CD8-positive, alpha-beta memory T cell (primary cell): ENCODE measurements around the gene GPATCH4. TPM values are rescaled to one million over a fixed set of nuclear protein-coding genes. Genes with fewer than 3 reads are reported as not detected.

Experiments used
- CTCF ChIA-PET: fragments of 350-600 bp; sonication (Branson Sonifier 250); formaldehyde crosslinking; loops from one replicate; lab custom pipeline; 2021; ENCODE audit warnings: antibody characterized with exemption; lab: Charles Lee
- POLR2A ChIA-PET: fragments of 350-600 bp; sonication (Branson Sonifier 250); formaldehyde crosslinking; loops from one replicate; lab custom pipeline; 2021; ENCODE audit warnings: antibody characterized with exemption; lab: Charles Lee
- DNase-seq, 5 donors: peaks; one replicate each; pipeline versions ENCODE4 v3.0.0 to v3.0.0-alpha.2; 2020 to 2022; ENCODE audit warnings: mixed read lengths in 1 of 5
- H3K27ac ChIP-seq: one replicate; pipeline ENCODE4 v1.7.0; 2013; ENCODE audit warnings: low read depth, mild to moderate bottlenecking, low read length, moderate library complexity
- H3K27me3 ChIP-seq: 2 replicates; pipeline ENCODE4 v1.7.0; 2013; ENCODE audit warnings: low read length, mild to moderate bottlenecking; ENCODE audit not compliant: insufficient read depth, poor library complexity, severe bottlenecking
- H3K36me3 ChIP-seq: 2 replicates; pipeline ENCODE4 v1.7.0; 2013; ENCODE audit warnings: mild to moderate bottlenecking, low read length, moderate library complexity; ENCODE audit not compliant: insufficient read depth
- H3K4me1 ChIP-seq: 2 replicates; pipeline ENCODE4 v1.7.0; 2013; ENCODE audit warnings: mild to moderate bottlenecking, low read length, moderate library complexity; ENCODE audit not compliant: insufficient read depth
- H3K4me3 ChIP-seq: 2 replicates; pipeline ENCODE4 v1.7.0; 2013; ENCODE audit warnings: mild to moderate bottlenecking, low read length
- H3K9me3 ChIP-seq: 2 replicates; pipeline ENCODE4 v1.7.0; 2013; ENCODE audit warnings: mild to moderate bottlenecking, low read length
- H3K27ac Mint-ChIP-seq, 8 donors: one replicate each; pipeline ENCODE4 v1.8.0; 2020 to 2021; ENCODE audit warnings: mixed read lengths in 8 of 8, mild to moderate bottlenecking in 6 of 8, inconsistent platforms in 3 of 8, moderate library complexity in 3 of 8
- H3K27me3 Mint-ChIP-seq, 2 donors: one replicate each; pipeline ENCODE4 v1.8.0; 2020 to 2021; ENCODE audit warnings: mixed read lengths in 2 of 2, mild to moderate bottlenecking in 1 of 2, moderate library complexity in 1 of 2
- H3K36me3 Mint-ChIP-seq, 3 donors: one replicate each; pipeline ENCODE4 v1.8.0; 2020 to 2021; ENCODE audit warnings: mixed read lengths in 3 of 3, inconsistent platforms in 1 of 3, mild to moderate bottlenecking in 1 of 3
- H3K4me1 Mint-ChIP-seq, 3 donors: one replicate each; pipeline ENCODE4 v1.8.0; 2020 to 2021; ENCODE audit warnings: mixed read lengths in 3 of 3, inconsistent platforms in 1 of 3, mild to moderate bottlenecking in 1 of 3
- H3K4me3 Mint-ChIP-seq, 7 donors: one replicate each; pipeline ENCODE4 v1.8.0; 2020 to 2021; ENCODE audit warnings: mixed read lengths in 7 of 7, mild to moderate bottlenecking in 6 of 7, moderate library complexity in 4 of 7, inconsistent platforms in 2 of 7
- H3K9me3 Mint-ChIP-seq, 5 donors: one replicate each; pipeline ENCODE4 v1.8.0; 2020 to 2022; ENCODE audit warnings: mixed read lengths in 5 of 5, mild to moderate bottlenecking in 3 of 5, moderate library complexity in 2 of 5, inconsistent platforms in 1 of 5
- polyA plus RNA-seq: library from polyadenylated mRNA; unstranded; fragments of 300-500 nt; fragmentation: Illumina TruSeq; gene quantifications from one replicate; pipeline ENCODE4 v1.2.3, GENCODE V29; 2021
- total RNA-seq, 2 experiments: library from RNA; stranded (reverse); gene quantifications; one replicate each; pipeline ENCODE4 v1.2.3, GENCODE V29; 2021

GPATCH4 gene
- total RNA-seq, result 100 to 1,000 TPM; 123 to 131 TPM
- polyA plus RNA-seq, result 58.7 TPM

GRCh38 chr1:156601122-156601830 lies at the start of gene GPATCH4:
Gene GPATCH4 (minus strand): TSS chr1:156601479.
- H3K27me3 ChIP-seq, result no peaks in the 10 kb centered on the region
- H3K36me3 ChIP-seq, result peaks cover 24% of the 10 kb centered on the region
- Mint-ChIP-seq H3K27ac (peak within 1 kb of the TSS; percentile 72 to 100 (median 98)), H3K9me3 (no peaks in the 10 kb centered on the region), H3K36me3 (peaks cover 0 to 38% (median 1%) of the 10 kb centered on the region in 3 donors), H3K4me3 (peak within 1 kb of the TSS; percentile 84 to 100 (median 95)), H3K27me3 (no peaks in the 10 kb centered on the region), H3K4me1 (peaks cover 34 to 36% (median 35%) of the 10 kb centered on the region in 3 donors)
- peak; percentile 58 to 81 (median 70) for DNase-seq
- ChIA-PET POLR2A (interaction anchor here (1.0 to 1.5 kb wide), 7 partner anchors 10 to 144 kb away, joined by 3 to 7 read pairs (median 4); partner anchors contain the start of genes MEF2D and NAXE), CTCF (interaction anchor here (0.9 to 2.5 kb wide), 6 partner anchors 10 to 215 kb away, joined by 4 to 11 read pairs (median 6); partner anchors contain the start of genes MEF2D and NAXE)
- peaks cover 32% of the 10 kb centered on the region for H3K4me1 ChIP-seq
- H3K4me3 ChIP-seq, result peak within 1 kb of the TSS; percentile 97
- peak within 1 kb of the TSS; percentile 68 for H3K27ac ChIP-seq
- no peaks in the 10 kb centered on the region for H3K9me3 ChIP-seq

DNA sequence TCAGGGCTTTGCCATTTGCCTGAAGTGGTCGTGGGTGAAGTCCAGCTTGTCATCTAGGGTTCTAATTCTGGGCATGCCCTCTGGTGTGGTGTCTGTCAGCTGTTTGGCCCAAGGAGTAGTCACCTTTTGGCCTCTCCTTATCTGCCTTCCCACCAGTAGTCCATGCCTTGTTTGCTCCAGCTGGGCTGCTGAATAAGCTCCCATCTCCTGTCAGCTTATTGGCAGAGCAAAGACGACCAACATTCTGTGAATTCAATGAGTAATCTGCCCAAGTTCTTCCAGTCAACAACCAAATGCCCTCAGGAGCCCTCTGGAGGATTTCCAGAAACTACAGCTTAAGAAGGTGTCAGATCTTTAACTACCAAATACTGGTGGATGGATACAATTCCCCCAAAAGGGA lies 47.7 kb upstream of the GPATCH4 start:
- peaks cover 55 to 82% of the 10 kb centered on the region in 2 donors for H3K27me3 Mint-ChIP-seq
- POLR2A ChIA-PET, result no interaction called here
- H3K27ac Mint-ChIP-seq, result no peak overlapping the region
- peaks cover 0 to 5% (median under 1%) of the 10 kb centered on the region in 3 donors for H3K4me1 Mint-ChIP-seq
- Histone ChIP-seq H3K4me1 (peaks cover 5% of the 10 kb centered on the region), H3K27me3 (peaks cover 16% of the 10 kb centered on the region), H3K36me3 (no peaks in the 10 kb centered on the region), H3K27ac (no peak overlapping the region), H3K4me3 (no peak overlapping the region), H3K9me3 (no peaks in the 10 kb centered on the region)
- CTCF ChIA-PET, result interaction anchor here (1.2 to 2.3 kb wide), 5 partner anchors 9 to 263 kb away, joined by 4 to 15 read pairs (median 5); no protein-coding TSS in a partner anchor
- peaks cover 0 to 2% (median 0%) of the 10 kb centered on the region in 5 donors for H3K9me3 Mint-ChIP-seq
- H3K4me3 Mint-ChIP-seq, result no peak overlapping the region
- H3K36me3 Mint-ChIP-seq, result peaks cover 0 to 8% (median 2%) of the 10 kb centered on the region in 3 donors
- no peak for DNase-seq

- Mint-ChIP-seq H3K27ac (no peak overlapping the region), H3K36me3 (peaks cover 0 to 3% (median 2%) of the 10 kb centered on the region in 3 donors), H3K27me3 (peaks cover 57 to 82% of the 10 kb centered on the region in 2 donors), H3K4me1 (peaks cover 3 to 10% (median 5%) of the 10 kb centered on the region in 3 donors), H3K4me3 (no peak overlapping the region), H3K9me3 (peaks cover 0 to 2% (median 0%) of the 10 kb centered on the region in 5 donors)
- POLR2A ChIA-PET, result no interaction called here
- Histone ChIP-seq H3K27me3 (peaks cover 18% of the 10 kb centered on the region), H3K4me3 (no peak overlapping the region), H3K36me3 (no peaks in the 10 kb centered on the region), H3K4me1 (peaks cover 10% of the 10 kb centered on the region), H3K27ac (no peak overlapping the region), H3K9me3 (no peaks in the 10 kb centered on the region)
- CTCF ChIA-PET, result interaction anchor here (1.2 to 2.3 kb wide), 5 partner anchors 9 to 263 kb away, joined by 4 to 15 read pairs (median 5); no protein-coding TSS in a partner anchor
- DNase-seq, result no peak
Observed at GRCh38 chr1:156648496-156648895, 47.2 kb upstream of the GPATCH4 start.

DNA sequence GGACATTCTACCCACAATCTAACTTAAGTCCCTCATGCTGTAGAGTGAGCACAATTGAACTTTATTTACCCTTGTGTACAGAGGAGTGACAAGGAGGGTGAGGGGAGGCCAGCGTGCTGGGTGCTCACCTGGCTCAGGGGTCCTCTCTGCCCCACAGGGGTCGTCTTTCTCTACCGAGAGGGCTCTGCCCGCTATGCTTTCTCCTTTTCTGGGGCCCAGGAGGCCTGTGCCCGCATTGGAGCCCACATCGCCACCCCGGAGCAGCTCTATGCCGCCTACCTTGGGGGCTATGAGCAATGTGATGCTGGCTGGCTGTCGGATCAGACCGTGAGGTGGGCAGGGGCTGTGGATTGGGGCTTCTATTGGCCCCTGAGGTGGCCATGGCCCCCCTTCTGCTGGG lies 46.1 kb upstream of the GPATCH4 start:
- peaks cover 56 to 83% of the 10 kb centered on the region in 2 donors for H3K27me3 Mint-ChIP-seq
- peaks cover 0 to 2% (median 0%) of the 10 kb centered on the region in 5 donors for H3K9me3 Mint-ChIP-seq
- no peak for DNase-seq
- Histone ChIP-seq H3K36me3 (no peaks in the 10 kb centered on the region), H3K9me3 (no peaks in the 10 kb centered on the region), H3K4me1 (peaks cover 14% of the 10 kb centered on the region), H3K27ac (no peak overlapping the region), H3K27me3 (peaks cover 27% of the 10 kb centered on the region), H3K4me3 (no peak overlapping the region)
- H3K4me1 Mint-ChIP-seq, result peaks cover 12 to 20% (median 14%) of the 10 kb centered on the region in 3 donors
- POLR2A ChIA-PET, result no interaction called here
- H3K36me3 Mint-ChIP-seq, result no peaks in the 10 kb centered on the region
- no peak overlapping the region for H3K27ac Mint-ChIP-seq
- CTCF ChIA-PET, result interaction anchor here (1.0 kb wide), 1 partner anchor 23 kb away, joined by 3 read pairs; no protein-coding TSS in a partner anchor
- H3K4me3 Mint-ChIP-seq, result no peak overlapping the region

DNA sequence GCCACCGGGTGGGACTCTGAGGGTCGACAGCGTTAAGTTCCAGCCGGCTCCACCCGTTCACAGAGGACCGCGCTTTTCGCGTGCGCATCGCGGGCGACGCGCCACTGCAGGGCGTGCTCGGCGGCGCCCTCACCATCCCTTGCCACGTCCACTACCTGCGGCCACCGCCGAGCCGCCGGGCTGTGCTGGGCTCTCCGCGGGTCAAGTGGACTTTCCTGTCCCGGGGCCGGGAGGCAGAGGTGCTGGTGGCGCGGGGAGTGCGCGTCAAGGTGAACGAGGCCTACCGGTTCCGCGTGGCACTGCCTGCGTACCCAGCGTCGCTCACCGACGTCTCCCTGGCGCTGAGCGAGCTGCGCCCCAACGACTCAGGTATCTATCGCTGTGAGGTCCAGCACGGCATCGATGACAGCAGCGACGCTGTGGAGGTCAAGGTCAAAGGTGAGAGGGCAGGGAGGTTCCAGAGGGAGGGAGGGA lies 45.5 kb upstream of the GPATCH4 start:
- no peak for DNase-seq
- ChIA-PET POLR2A (no interaction called here), CTCF (interaction anchor here (1.0 kb wide), 1 partner anchor 23 kb away, joined by 3 read pairs; no protein-coding TSS in a partner anchor)
- H3K9me3 Mint-ChIP-seq, result peaks cover 0 to 2% (median 0%) of the 10 kb centered on the region in 5 donors
- peaks cover 12 to 22% (median 15%) of the 10 kb centered on the region in 3 donors for H3K4me1 Mint-ChIP-seq
- peaks cover 56 to 80% of the 10 kb centered on the region in 2 donors for H3K27me3 Mint-ChIP-seq
- H3K27ac Mint-ChIP-seq, result no peak overlapping the region
- Histone ChIP-seq H3K27ac (no peak overlapping the region), H3K27me3 (peaks cover 24% of the 10 kb centered on the region), H3K36me3 (no peaks in the 10 kb centered on the region), H3K9me3 (no peaks in the 10 kb centered on the region), H3K4me1 (peaks cover 14% of the 10 kb centered on the region), H3K4me3 (no peak overlapping the region)
- no peaks in the 10 kb centered on the region for H3K36me3 Mint-ChIP-seq
- no peak overlapping the region for H3K4me3 Mint-ChIP-seq

- H3K27ac Mint-ChIP-seq, result no peak overlapping the region
- Histone ChIP-seq H3K36me3 (no peaks in the 10 kb centered on the region), H3K27me3 (peaks cover 34% of the 10 kb centered on the region), H3K27ac (no peak overlapping the region), H3K4me3 (no peak overlapping the region), H3K9me3 (no peaks in the 10 kb centered on the region), H3K4me1 (peaks cover 18% of the 10 kb centered on the region)
- H3K4me1 Mint-ChIP-seq, result peaks cover 20 to 33% (median 22%) of the 10 kb centered on the region in 3 donors
- ChIA-PET CTCF (interaction anchor here (0.7 kb wide), 1 partner anchor 12 kb away, joined by 3 read pairs; no protein-coding TSS in a partner anchor), POLR2A (no interaction called here)
- DNase-seq, result no peak
- peaks cover 58 to 83% of the 10 kb centered on the region in 2 donors for H3K27me3 Mint-ChIP-seq
- no peak overlapping the region for H3K4me3 Mint-ChIP-seq
- H3K9me3 Mint-ChIP-seq, result peaks cover 0 to 2% (median 0%) of the 10 kb centered on the region in 5 donors
- no peaks in the 10 kb centered on the region for H3K36me3 Mint-ChIP-seq
Observed at GRCh38 chr1:156645666-156646065, 44.4 kb upstream of the GPATCH4 start.

- Histone ChIP-seq H3K4me1 (peaks cover 18% of the 10 kb centered on the region), H3K27ac (no peak overlapping the region), H3K36me3 (no peaks in the 10 kb centered on the region), H3K9me3 (no peaks in the 10 kb centered on the region), H3K27me3 (peaks cover 37% of the 10 kb centered on the region), H3K4me3 (no peak overlapping the region)
- H3K27ac Mint-ChIP-seq, result no peak overlapping the region
- ChIA-PET POLR2A (no interaction called here), CTCF (no interaction called here)
- H3K9me3 Mint-ChIP-seq, result peaks cover 0 to 2% (median 0%) of the 10 kb centered on the region in 5 donors
- H3K36me3 Mint-ChIP-seq, result no peaks in the 10 kb centered on the region
- no peak overlapping the region for H3K4me3 Mint-ChIP-seq
- H3K4me1 Mint-ChIP-seq, result peaks cover 20 to 34% (median 22%) of the 10 kb centered on the region in 3 donors
- DNase-seq, result no peak
- peaks cover 63 to 84% of the 10 kb centered on the region in 2 donors for H3K27me3 Mint-ChIP-seq
Observed at GRCh38 chr1:156645056-156645455, 43.8 kb upstream of the GPATCH4 start.
